BJ (cell line): ENCODE results near the gene PLEKHA3. TPM values are rescaled to one million over a fixed set of nuclear protein-coding genes. Genes with fewer than 3 reads are reported as not detected.
A peak's percentile ranks its signal among the peaks of the same experiment; 100 is the strongest.

Experiments
- CTCF ChIA-PET: fragments of 350-600 bp; formaldehyde crosslinking; extraction: SDS; loops from one replicate; lab custom pipeline; 2021; ENCODE audit warnings: antibody characterized with exemption, inconsistent platforms; lab: Yijun Ruan, JAX
- POLR2A ChIA-PET: fragments of 300-600 bp; sonication (Branson Sonifier 250); formaldehyde crosslinking; extraction: SDS; loops from one replicate; lab custom pipeline; 2021; ENCODE audit warnings: antibody characterized with exemption; lab: Charles Lee
- DNase-seq: peaks from one replicate; pipeline ENCODE4 v3.0.0-alpha.2; 2011; ENCODE audit warnings: low read depth
- H3K27me3 ChIP-seq: 2 replicates; pipeline ENCODE4 v1.6.0; 2011; ENCODE audit warnings: low read length; ENCODE audit not compliant: control insufficient read depth, insufficient read depth
- H3K36me3 ChIP-seq: 2 replicates; pipeline ENCODE4 v1.5.1; 2011; ENCODE audit warnings: low read length; ENCODE audit not compliant: control insufficient read depth, insufficient read depth
- H3K4me3 ChIP-seq: 2 replicates; pipeline ENCODE4 v1.5.1; 2011; ENCODE audit warnings: low read depth, mild to moderate bottlenecking, control low read depth, low read length
- CTCF ChIP-seq: IDR thresholded peaks from 2 replicates; pipeline ENCODE4 v1.5.1; 2011; ENCODE audit warnings: low read depth, mild to moderate bottlenecking, control low read depth, inconsistent platforms, low read length, moderate library complexity; ENCODE audit not compliant: insufficient read depth
- polyA plus RNA-seq: library from polyadenylated mRNA; depleted of rRNA; stranded (reverse); fragments of >200 nt; gene quantifications from 2 replicates; pipeline ENCODE4 v1.2.3, GENCODE V29; 2011

PLEKHA3 gene
- polyA plus RNA-seq, 1 experiment: 10.0 TPM

GRCh38 chr2:178478130-178478438, 2.2 kb upstream of the PLEKHA3 start:
- TF ChIP-seq CTCF: no peak
- Histone ChIP-seq H3K4me3 (peak overlapping the region; percentile 50), H3K27me3 (no peaks in the 10 kb centered on the region), H3K36me3 (no peaks in the 10 kb centered on the region)
- ChIA-PET POLR2A (no interaction called here), CTCF (interaction anchor here (0.6 kb wide), 1 partner anchor 493 kb away, joined by 3 read pairs; no protein-coding TSS in a partner anchor)
- DNase-seq: no peak

GRCh38 chr2:178478439-178479274, 1.6 kb upstream of the PLEKHA3 start, which contains the start of gene FKBP7:
Gene FKBP7, minus strand, starts transcription at chr2:178478600. Its CDS starts 101 bp downstream, at chr2:178478499.
- peak; percentile 78 for TF ChIP-seq CTCF
- Histone ChIP-seq H3K36me3 (no peaks in the 10 kb centered on the region), H3K27me3 (no peaks in the 10 kb centered on the region), H3K4me3 (peak within 1 kb of the TSS; percentile 50)
- POLR2A ChIA-PET: no interaction called here
- DNase-seq: no peak
- CTCF ChIA-PET: interaction anchor here (0.6 kb wide), 1 partner anchor 493 kb away, joined by 3 read pairs; no protein-coding TSS in a partner anchor

GRCh38 chr2:178479275-178479616, 1.0 kb upstream of the PLEKHA3 start:
- H3K27me3 ChIP-seq: no peaks in the 10 kb centered on the region
- peak overlapping the region; percentile 50 for H3K4me3 ChIP-seq
- no peaks in the 10 kb centered on the region for H3K36me3 ChIP-seq
- ChIA-PET POLR2A (no interaction called here), CTCF (no interaction called here)
- DNase-seq: no peak
- no peak for TF ChIP-seq CTCF

DNA sequence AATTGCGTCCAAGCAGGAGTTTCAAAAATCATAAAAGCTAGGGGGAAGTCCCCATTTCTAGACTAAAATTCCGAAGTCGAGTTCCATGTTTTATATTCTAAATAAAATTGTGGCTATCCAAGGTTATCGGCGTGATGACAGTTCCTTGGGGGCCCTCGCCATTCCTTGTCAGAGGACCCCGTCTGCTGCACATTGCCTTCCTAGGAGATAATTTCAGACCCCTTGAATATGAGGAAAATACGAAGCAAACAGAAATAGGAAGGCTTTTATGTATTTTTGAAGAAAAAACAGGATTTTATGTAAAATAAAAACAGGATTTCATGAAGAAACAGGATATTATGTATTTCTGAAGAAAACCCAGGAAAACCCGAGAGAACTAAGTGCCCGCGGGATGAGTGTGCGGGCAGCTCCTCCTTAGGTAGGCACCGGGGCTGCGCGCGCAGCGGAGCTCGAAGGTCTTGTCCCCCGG, 465 bp upstream of the PLEKHA3 start:
- Histone ChIP-seq H3K27me3 (no peaks in the 10 kb centered on the region), H3K4me3 (peak overlapping the region; percentile 22), H3K36me3 (no peaks in the 10 kb centered on the region)
- ChIA-PET POLR2A (interaction anchor here (0.6 kb wide), 1 partner anchor 29 kb away, joined by 3 read pairs; the partner anchor contains the start of genes PJVK and PRKRA), CTCF (interaction anchor here (1.0 kb wide), 1 partner anchor 44 kb away, joined by 3 read pairs; no protein-coding TSS in a partner anchor)
- no peak for DNase-seq
- no peak for TF ChIP-seq CTCF

- H3K27me3 ChIP-seq: no peaks in the 10 kb centered on the region
- no peak overlapping the region for H3K4me3 ChIP-seq
- no peak for TF ChIP-seq CTCF
- CTCF ChIA-PET: interaction anchor here (0.6 kb wide), 2 partner anchors 19 to 29 kb away, joined by 3 read pairs; no protein-coding TSS in a partner anchor
- H3K36me3 ChIP-seq: peaks cover 2% of the 10 kb centered on the region; the same call in 1 of the 2 replicates
- POLR2A ChIA-PET: interaction anchor here (0.6 kb wide), 1 partner anchor 38 kb away, joined by 4 read pairs; no protein-coding TSS in a partner anchor
- no peak for DNase-seq
Observed at GRCh38 chr2:178482437-178482836, 2.2 kb downstream of the PLEKHA3 start.
